ENCODE measurements around the gene SLC34A3.
A peak's percentile ranks its signal among the peaks of the same experiment; 100 is the strongest.

The SLC34A3 gene

DNA sequence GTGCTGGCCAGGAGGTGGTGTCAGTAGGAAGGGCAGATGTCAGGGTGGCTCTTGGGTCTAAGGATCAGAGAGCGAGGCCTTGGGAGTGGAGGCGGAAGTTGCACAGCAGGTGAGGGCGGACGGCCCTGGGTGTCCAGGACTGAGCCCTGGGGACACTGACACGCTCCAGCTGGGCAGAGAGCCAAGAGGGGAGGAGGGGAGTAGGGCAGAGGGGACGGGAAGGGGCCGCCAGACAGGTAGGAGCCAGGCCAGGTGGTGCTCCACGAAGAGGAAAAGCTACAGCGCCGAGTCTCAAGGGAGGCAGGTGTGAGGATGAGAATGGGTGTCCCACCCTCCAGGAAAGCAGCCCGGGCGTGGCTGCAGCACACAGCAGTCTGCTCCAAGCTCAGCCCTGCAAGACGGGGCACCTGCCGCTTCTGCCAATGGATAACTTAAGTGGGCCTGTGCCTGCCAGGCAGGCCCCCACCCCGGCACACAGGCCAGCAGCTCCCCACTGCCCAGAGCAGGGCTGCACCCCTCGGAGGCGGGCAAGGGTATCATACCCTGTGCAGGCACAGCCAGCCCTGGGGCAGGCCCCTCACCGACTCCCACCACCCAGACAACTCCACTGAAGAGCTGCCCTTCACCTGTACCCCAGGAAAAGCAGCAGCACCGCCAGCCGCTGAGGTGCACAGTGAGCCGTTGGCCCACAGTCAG is 35.0 kb upstream of the SLC34A3 start:
- DNase-seq (ENCODE audit: low read depth): no peak

GRCh38 chr9:137198051-137198901 is 32.4 kb upstream of the SLC34A3 start:
- no peak for DNase-seq (ENCODE audit: low read depth)

GRCh38 chr9:137198902-137199283 is 31.8 kb upstream of the SLC34A3 start:
- DNase-seq (ENCODE audit: low read depth): no peak

DNA sequence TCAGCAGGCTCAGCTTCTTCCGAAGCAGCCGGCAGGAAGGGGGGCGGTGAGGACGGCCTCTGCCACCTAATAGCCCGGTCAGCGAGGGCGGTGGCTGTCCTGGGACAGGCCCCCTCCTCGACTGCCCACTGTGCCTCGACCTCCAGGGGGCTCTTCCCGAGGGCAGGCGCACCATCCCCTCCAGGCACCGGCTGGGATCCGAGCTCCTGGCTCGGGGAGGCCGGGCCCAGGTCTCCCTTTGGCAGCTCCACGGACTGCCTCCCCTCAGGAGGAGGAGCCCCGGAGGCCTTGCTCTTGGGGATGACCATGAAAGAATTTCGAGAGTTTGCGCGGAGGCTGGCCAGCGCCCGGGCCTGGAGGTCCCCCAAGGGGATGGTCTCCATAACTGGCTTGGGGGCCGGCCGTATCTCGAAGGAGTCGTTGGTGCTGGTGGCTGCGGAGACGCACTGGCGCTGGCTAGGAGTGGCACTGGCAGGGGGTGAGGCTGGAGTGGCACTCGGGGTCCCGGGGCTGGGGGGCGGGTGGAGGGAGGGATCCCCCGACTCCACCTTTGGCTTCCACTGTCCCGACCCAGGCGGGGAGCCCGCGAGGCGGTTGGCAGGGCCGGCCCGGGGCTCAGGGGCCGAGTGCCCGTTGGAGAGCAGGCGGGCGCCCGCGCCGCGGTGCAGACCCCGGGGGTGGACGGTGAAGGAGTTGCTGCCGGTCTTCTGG is 31.1 kb upstream of the SLC34A3 start:
- DNase-seq (ENCODE audit: low read depth): no peak

DNA sequence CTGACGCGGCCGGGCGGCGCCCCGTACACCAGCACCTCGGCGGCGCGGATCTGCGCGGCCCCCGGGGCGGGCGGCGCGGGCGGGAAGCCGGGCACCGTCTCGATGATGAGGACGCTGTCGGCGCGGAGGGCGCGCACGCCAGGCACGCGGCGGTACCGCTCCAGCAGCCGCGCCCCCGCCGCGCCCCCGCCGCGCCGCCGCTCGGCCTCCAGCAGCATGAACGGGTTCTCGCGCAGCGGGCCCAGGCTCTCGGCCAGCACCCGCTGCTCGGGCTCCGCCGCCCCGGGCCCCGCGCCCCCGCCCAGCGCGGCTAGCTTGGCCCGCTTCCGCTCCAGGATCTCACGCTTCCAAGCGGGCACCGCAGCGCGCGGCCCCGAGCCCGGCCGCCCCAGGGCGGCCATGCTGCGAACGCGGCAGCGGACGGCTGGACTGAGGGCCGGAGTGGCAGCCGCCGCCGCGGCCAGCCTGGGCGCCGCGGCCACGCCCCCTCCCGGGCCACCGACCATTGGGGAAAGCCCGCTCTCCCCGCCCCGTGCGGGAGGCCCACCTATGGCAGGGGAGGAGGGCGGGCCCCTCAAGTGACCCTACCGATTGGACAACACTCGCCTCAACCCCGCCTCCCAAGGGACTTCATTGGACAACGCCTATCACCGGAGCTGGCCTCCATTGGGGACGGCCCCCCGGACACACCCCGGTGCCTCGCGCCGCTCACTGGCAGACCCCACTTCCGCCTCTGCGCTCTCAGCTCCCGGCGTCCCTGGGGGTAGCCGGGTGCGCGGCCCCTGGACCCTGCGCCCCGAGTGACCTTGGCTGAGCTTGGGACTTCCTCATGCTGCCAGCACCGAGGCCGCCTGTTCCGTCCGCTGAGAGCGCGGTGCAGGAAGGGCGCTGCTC is 30.1 kb upstream of the SLC34A3 start, which contains the start of gene TPRN:
TPRN (minus strand) TSS at position 431 of the 894 bp plus-strand sequence; CDS start at position 401, 30 bp downstream.
- peak; percentile 90 for DNase-seq (ENCODE audit: low read depth)

GRCh38 chr9:137201205-137201868 is 29.4 kb upstream of the SLC34A3 start:
- no peak for DNase-seq (ENCODE audit: low read depth)

- DNase-seq (ENCODE audit: low read depth): no peak
Observed at GRCh38 chr9:137202966-137203365, 27.7 kb upstream of the SLC34A3 start.

DNA sequence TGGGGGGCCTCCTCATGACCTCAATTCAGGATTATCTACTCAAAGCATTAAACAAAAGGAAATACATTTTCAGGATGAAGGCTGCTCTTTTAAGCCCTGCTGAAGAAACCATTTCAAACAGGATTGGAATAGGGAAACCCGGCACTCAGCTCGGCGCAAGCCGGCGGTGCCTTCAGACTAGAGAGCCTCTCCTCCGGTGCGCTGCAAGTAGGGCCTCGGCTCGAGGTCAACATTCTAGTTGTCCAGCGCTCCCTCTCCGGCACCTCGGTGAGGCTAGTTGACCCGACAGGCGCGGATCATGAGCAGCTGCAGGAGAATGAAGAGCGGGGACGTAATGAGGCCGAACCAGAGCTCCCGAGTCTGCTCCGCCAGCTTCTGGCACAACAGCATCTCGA is 26.0 kb upstream of the SLC34A3 start:
- DNase-seq (ENCODE audit: low read depth): no peak

DNA sequence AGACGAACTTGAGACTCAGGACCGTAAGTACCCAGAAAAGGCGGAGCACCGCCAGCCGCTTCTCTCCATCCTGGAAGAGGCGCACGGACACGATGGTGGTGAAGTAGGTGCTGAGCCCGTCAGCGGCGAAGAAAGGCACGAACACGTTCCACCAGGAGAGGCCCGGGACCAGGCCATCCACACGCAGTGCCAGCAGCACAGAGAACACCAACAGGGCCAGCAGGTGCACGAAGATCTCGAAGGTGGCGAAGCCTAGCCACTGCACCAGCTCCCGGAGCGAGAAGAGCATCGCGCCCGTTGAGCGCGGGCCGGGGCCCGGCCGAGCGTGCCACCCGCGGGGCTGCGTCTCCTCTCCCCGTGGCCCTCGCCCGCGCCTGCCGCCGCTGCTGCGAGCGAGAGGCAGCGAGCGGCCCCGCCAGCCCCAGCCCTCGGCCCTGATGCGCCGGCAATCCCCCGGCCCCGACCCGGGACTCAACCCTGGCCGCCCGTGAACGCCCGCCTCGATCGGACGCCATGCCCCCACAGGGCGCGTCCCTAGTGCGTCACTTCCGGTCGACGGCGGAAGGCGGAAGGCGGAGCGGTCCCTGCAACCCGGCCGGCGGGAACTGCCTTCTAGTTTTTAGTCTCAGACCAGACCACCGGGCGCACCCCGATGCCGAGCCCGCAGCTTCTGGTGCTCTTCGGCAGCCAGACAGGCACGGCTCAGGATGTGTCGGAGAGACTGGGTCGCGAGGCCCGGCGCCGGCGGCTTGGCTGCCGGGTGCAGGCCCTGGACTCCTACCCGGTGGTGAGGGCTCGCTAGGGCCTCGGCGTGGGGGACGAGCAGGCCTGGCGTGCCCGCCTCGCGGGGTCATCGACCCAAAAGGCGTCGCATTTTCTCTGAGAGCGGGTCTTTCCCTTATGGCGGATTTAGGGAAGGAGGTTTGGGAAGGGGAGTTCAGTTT is 25.3 kb upstream of the SLC34A3 start, which contains the start of the genes NDOR1 and TMEM203:
NDOR1 (plus strand) TSS at position 575 of the 944 bp plus-strand sequence; CDS start at position 653, 78 bp downstream.
TMEM203 (minus strand) TSS at position 523 of the 944 bp plus-strand sequence; CDS start at position 289, 234 bp downstream.
- no peak for DNase-seq (ENCODE audit: low read depth)

DNA sequence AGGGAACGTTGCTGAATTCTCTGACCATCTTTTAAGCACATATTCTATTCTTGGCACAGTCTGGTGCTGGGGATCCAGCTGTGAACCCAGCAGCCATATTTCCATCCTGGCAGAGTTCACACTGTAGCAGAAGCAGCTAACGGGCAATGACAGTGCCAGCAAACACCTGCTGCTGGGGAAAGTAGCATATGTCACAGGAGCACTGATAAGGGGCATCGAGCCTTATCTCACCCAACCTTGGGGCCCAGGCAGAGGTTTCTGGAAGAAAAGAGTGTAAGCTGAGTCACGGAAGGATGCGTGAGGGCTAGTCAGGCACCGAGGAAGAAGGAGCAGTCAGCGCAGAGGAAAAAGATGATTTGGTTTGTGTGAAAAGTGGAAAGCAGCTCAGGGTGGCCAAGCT is 24.1 kb upstream of the SLC34A3 start:
- DNase-seq (ENCODE audit: low read depth): no peak

DNA sequence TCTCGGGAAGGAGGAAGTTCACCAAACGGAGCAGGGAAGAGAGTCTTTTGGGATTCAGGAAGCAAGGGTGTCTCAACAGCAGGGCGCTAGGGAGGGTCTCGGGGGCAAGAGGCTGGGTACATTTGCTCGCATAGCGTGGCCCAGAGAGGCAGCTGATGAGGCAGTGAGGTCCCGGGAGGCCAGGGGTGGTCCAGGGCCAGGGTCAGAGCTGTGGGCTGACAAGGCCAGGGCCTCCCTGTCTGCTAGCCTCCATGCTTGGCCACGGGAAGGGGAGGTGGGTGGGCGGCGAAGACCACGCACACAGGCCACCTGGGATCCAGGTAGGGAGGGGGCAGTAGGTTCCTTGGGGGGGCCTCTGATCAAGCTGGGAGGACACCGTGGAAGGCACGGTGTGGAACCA is 19.2 kb upstream of the SLC34A3 start:
- DNase-seq (ENCODE audit: low read depth): no peak

DNA sequence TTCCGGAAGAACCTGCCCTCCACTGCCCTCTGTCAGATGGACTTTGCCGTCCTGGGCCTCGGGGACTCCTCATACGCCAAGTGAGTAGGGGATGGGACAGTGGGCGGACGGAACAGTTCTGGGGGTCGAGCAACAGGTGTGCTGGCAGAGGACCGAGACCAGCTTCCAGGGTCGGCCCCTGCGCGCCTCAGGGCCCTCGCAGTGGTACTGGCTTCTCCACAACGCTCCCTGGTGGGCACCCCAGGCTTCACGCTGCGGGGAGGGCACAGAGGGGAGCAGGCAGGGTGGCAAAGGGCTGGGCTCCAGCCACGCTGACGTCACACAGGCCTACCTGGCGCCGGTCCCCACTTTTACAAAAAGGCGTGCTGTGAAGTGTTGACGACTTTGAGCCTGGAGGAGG is 18.2 kb upstream of the SLC34A3 start:
- no peak for DNase-seq (ENCODE audit: low read depth)

- no peak for DNase-seq (ENCODE audit: low read depth)
Observed at GRCh38 chr9:137213160-137214060, 17.3 kb upstream of the SLC34A3 start.

GRCh38 chr9:137214620-137215019 is 16.1 kb upstream of the SLC34A3 start:
- no peak for DNase-seq (ENCODE audit: low read depth)

- DNase-seq (ENCODE audit: low read depth): no peak
Observed at GRCh38 chr9:137215196-137215986, 15.3 kb upstream of the SLC34A3 start.

DNA sequence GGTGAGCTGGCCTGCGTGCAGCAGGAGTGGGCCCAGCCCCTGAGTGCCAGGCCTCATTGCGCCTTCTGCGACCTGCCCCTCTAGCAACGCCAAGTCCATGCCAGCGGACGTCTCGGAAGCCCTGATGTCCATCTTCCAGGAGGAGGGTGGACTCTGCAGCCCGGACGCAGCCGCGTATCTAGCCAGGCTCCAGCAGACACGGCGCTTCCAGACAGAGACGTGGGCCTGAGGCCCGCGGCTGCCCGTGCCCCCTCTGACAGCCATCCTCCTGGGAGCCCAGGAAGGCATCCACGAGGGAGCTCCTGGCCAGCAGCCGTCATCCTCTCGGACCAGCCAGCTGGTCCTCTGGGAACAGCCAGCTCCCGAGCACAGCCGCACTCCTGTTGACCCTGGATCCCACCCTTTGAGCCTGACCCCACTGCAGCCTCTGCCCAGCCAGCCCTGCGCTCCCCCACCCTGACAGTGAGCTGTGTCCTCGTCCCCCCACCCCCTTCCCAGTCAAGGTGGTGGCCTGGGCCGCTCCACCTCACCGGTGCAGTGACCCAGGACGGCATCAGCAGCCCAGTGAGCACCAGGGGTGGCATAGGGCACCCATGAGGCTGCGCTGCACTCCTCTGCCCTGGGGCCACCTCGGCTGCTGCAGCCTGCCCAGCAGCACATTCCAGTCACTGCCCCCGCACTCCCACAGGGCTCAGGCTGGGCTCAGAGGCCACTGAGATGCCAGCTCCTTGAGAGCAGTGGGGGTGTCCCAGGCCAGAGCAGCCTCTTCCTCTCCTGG is 14.3 kb upstream of the SLC34A3 start:
- no peak for DNase-seq (ENCODE audit: low read depth)
